NCI-H524 treated with DMSO at 0.1 percent for 48 hours (cell line): ENCODE results near the gene SIAE.

Experiments
- DNase-seq: peaks from one replicate; lab custom pipeline; 2025; lab: John Stamatoyannopoulos, UW

Gene SIAE

DNA sequence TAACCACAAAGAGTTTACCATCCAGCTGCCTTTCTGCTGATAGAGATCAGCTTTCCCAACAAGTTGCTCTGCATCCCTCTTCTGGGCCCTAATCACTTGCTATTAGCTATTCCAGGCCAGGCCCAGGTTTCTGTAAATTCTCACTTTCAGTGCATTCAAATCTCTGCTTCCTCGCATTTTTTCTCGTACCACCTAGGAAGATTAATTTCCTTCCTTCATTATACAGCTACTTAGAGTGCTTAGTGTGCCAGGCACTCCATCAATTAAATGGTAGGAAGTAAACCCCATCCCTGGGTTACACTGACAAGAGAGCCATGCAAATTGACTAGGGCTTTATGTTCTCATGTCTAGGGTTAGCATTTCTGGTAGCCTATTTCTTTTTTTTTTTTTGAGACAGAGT lies 9.7 kb downstream of the SIAE start:
- no peak for DNase-seq

DNA sequence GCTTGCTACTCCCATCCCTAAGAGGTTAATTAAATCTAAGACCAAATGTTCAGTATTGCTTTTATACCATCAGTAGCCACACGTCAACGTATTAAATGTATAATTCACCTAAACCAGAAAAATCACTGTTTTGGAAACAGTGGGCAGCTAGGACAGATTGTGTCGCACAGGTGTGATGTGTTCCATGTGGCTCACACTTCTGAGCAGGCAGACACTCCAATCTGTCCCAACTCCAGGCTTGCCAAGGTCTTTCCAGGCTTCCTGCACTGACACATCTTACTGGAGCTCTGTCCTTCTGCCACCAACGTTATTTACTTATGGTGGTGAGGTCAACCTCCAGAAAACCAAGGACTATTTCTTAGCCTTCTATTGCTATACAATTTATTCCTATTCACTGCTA lies 11.4 kb downstream of the SIAE start:
- no peak for DNase-seq

DNA sequence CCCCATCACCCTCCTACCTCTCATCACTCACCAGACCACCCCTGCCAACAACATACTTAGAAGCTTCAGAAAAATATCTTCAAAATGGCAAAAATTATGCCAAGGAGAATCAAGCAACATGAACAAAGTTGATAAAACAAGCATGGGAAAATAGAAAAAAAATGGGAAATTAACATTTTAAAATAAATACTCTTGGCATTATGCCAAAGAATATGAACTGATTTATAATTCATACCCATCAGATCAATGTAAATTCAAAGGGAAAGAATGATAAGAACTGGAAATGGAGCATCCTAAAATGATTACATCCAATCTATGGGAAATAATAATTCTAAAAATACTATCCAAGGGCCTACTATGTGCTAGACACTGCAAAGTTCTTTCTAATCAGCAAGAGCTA lies 12.0 kb downstream of the SIAE start:
- DNase-seq: no peak

DNA sequence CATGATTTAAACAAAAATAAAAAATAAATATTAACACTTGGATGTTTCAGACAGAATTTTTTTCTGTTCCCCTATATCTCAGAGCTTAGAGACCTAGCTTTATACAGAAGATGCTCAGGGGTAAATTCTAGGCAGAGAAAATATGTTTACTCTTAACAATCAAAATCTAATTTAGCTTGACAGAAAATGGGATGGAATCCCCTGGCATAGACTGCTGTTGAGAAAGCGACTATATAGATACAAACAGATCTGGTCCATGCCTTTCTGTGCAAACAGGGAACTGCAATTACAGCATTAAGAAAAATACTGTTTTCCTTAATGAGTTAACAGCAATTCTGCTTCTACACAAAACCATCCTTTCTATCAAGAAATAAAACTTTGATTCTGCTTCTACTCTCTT lies 14.6 kb downstream of the SIAE start:
- DNase-seq: no peak

DNA sequence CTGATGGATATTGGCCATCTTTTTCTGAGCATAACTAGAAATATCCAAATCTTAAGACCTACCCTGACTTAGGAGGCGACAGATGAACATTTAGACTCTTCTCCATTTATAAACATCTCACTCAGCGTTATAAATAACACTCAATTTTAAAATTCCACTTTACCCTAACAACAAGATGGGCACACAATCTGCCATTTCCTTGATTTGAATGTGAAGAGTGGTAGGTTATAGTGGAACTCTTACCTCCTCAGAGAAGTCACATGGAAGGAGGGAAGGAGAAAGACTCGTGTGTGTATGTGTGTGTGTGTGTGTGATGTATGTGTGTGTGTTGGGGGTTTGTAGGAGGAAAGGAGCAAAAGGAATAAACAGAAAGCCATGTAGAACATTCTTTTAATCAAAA lies 15.0 kb downstream of the SIAE start:
- no peak for DNase-seq

DNA sequence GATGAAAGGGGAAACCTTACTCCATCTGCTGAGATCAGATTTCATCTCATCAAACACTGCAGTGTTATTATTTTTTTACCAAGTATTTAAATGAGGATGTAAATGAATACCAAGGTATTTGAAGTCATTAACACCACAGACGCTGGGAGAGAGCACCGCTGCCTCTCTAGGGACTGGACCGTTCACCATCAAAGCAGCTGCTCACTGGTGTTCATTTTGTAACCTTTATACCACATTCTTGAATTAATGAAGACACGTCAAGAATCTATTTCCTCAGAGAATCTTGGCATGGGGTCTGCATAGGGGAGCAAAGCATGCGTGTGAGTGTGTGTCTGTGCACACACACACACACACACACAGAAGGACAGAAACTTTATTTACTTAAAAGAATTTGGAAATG lies 15.6 kb downstream of the SIAE start:
- DNase-seq: peak; percentile 29

DNA sequence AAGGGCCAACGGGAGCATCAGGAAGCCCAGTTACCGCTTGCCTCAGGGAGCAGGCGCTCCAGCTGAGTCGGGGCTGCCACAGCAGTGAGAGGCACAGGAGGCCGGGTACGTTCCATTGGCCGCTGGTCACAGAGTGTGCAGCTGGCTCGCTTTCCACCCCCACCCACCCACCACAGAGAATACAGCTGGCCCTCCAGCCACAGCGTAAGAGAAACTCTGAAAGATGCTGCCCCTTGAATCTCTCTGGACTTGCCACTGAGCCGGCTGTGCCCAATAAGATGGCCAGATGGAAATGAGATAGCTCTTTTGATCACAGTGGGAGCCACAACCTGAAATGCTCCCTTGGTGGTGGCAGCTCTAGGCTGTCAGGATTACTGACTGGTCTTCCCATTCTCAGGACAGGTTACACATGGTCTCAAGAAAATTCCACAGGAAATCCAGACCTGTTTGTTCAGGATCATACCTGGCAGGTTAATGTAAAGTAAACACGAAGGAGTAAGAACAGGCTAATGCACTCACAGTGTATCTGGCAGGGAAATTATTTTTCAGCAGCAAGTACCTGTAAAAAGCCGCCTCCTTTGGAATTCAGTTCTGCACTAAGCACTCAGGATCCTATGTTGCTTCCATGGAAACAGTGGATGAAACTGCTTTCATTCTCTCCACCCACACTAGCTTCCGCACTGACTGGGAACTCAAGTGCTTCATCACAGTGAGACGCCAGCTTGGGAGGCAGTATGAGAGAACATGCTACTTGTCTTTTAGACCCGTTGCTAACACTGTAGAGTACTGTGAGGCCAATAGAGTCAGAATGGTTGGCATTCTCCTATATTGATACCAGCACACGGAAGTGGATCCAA lies 16.5 kb downstream of the SIAE start:
- DNase-seq: peak; percentile 71

DNA sequence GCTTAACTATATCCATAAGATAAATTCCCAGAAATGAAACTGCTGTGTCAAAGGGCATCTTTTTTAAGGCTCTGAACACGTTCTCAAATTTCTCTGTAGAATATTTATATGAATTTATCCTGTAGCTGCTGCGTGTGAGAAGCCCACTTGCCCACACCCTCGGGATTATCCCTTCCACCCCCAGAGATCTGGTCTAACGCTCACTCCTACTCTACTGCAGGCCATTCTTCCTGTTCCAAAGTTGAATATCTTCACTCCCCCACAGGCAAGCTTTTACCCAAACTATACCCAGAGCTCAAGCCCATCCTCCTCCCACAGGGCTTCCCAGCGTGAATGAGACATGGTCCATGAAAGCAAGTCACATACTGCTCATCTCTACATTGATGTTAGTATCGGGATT lies 24.9 kb downstream of the SIAE start:
- no peak for DNase-seq

DNA sequence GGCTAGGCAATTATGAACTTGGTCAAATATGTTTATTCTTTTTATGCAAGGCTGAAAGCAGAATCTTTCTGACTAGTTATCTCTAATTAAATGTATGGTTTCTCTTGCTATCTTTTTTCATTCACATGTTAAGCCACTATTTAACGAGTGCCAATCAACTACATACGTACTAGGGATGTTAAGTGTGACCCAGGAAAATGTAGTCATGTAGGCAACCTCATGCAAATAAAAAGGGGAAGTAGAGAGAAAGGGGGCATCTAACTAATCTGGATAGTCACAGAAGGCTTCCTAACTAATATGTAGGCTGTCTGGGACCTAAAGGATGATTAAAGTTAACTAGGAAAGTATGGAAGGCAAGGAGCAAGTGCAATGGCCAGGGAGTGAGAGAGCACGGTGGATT lies 27.4 kb downstream of the SIAE start:
- no peak for DNase-seq

DNA sequence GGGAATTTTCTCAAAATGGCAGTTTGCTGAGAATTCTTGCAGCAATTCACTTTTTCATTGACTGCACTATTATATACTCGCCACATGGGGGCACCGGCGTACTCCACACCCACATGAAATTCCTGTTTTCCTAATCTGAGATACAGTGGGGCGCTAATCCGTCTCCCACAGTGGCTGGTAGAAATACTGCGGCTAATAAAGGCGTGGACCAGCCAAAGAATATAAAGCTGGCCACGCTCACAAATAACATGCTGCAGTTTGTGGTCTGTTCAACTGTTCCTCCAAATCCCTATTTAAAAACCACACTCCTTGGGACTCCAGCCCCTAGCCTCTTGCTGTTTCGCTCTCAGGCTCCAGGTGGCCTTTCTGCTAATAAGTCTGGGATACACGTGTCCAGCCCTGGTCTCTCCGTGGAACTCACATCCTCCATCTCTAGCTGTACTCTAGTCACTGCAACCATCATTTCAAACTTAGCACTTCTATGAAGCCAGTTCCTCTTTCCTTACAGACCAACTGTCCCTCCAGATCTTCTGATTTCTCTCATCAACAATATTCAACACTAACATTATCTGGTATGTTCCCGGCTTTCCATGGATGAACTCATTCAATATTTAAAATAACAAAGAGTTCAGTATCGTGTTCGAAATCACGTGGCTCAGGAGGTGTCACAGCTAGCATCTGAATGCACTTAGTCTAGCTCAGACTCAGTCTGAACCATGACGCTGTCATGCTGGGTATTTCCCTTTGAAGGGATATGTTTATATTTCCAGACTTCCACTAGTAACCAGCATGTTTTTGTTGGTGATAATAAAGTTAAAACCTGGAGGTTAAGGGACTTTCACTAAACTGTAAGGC lies 28.9 kb downstream of the SIAE start:
- peak; percentile 46 for DNase-seq

DNA sequence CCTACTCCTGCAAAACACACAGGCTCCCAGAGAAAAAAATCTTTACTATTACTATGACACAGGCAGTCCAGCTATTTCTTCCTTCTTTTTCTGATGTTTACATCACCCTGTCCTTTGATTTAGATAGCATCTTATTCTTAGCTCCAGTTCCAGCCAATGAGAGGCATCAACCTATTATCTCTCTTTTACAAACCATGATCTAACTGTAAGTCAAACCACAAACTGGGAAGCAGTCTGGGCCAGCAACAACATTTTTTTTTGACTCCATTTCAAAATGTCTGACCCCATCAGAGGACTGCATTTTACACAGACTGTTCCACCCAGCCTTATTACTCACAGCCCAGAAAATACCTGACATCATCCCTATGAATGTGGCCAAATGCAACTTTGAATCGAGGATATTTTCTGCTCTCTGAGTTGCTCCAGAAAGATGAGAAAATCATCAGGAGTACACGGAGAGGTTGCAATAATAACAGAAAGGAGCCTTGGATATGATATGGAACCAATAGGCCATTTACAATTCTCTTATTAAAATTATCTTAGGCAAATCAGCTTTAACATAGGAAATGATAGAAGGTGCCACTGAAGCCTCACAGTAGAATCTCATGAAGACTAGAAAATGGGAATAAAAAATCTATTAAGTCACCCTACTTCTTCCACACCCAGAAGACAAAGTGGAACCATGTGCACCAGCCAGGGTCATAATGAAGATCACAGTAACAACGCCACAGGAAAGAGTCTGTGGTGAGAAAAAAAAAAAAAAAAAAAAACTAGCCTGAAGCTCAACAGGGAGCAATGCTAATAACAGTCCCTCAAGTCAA lies 29.7 kb downstream of the SIAE start:
- DNase-seq: no peak

DNA sequence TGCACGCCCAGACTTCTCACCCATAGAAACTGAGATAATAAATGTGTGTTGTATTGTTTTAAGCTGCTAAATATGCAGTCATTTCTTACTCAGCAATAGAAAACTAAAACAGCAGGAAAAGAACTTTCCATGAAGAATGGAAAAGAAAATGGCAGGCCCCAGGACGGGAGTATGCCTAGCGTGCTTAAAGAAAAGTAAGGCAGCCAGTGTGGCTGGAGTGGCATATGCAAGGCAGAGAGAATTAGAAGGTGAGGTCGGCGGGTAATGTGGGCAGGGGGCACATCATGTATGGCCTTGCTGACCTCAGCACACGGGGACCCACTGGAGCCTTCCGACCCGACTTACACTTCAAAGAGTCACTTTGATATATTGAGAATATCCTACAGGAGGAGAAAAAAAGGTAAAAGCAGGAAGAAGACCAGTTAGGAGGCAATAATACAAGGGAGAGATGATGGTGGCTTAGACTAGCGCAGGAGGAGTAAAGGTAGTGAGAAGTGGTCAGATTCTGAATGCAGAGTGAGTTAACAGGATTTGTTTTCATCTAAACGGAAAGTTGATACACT lies 30.4 kb downstream of the SIAE start:
- DNase-seq: no peak

DNA sequence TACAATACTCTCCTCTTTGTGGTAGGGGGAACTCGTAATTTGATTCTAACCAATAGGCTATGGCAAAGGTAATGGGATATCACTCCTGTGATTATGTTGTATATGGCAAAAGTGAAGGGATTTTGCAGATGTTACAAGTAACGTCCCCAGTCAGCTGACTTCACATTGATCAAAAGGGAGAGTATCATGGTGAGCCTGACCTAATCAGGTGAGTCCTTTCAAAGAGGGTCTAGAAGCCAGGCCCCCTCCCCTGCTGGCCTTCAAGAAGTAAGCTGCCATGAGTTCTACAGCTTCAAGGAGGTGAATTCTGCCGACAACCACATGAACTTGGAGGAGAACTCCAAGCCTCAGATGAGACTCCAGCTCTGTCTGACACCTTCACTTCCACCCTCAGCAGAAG lies 30.9 kb downstream of the SIAE start:
- DNase-seq: no peak

DNA sequence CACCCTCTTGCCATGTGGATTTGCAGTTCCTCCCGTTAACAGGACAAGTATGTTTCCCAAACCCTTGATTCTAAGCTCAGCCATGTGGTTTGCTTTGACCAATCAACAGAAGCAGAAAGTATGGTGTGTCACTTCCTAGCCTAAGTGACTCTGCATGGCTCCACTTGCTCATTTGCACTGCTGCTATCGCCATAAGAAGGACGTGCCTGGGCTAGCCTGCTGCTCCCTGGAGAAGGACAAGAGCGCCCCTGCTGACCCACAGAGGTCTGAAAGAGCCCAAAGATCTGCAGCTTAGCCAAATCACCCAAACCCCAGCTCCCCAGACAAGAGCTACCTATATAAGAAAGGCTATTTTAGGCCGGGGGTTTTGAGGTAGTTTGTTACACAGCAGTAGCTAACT lies 32.9 kb downstream of the SIAE start:
- no peak for DNase-seq

DNA sequence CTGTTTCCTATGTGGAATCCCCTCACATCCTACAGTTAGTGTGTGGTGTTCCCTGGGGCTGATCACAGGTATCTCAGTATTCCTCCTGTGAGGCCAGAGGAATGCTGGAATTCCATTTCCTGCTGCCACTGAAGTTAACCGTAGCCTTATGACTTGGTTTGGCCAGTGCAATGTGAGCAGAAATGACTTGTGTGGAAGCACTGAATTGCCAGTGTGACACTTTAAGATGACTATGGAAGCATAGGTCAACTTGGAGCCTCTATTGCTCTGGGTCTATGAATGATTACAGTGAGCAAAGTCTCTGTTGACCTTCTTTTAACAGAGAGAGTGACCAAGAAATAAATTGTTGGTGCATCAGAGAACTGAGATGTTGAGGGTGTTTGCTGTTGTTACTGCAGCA lies 34.4 kb downstream of the SIAE start:
- no peak for DNase-seq

DNA sequence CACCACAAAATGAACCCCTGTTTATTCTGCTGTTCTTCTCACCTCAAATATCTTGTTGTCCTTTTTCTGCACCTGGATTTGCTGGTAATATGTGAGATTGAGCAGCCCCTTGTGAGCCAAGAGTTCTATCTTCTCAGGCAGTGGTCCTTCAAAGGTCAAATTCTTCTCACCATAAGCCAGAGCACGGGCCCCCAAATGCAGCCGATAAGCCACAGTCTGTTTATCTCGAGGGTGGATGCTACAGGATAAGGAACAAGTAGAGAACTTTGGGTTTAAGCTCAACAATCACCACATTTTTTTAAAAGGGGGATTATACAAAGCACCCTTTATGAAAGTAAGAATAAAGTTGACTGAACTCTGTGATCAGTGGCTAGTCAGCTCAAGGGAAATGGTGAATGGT lies 35.0 kb downstream of the SIAE start:
- no peak for DNase-seq

DNA sequence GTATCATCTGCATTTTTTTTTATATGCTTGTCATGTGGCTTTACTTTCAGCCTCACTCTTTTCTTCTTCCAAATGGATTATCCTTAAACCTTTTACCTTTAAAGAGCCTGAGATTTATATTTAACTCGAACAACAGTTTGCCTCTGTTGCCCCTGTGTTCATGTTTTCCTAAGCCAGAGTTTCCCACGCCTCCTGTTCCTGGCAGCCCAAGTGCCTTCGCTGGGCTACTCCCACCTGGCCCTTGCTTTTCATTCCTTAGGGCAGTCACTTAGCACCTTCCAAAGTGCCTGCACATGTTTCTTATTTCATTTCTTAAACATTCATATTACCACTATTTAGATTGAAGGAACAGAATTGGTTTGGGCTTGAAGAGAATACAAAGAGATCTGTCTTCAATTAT lies 37.6 kb downstream of the SIAE start:
- DNase-seq: no peak

DNA sequence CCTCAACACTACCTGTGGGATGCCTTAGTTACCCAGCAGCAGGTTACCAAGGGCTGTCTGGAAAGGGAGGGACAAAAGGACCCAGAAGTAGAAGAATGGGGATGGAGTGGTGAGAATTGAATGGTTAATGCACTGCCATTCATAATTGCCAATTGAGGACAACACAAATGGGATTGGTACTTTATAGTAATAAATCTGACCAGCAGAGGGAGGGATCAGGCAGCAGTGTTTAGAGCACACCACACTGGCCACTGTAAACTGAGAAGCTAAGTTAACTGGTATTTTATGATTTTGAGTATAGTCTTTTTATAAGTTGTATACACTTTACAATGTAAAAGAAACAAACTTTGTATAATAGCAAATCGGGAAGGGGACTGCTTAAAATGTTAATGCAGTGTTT lies 40.2 kb downstream of the SIAE start:
- no peak for DNase-seq

DNA sequence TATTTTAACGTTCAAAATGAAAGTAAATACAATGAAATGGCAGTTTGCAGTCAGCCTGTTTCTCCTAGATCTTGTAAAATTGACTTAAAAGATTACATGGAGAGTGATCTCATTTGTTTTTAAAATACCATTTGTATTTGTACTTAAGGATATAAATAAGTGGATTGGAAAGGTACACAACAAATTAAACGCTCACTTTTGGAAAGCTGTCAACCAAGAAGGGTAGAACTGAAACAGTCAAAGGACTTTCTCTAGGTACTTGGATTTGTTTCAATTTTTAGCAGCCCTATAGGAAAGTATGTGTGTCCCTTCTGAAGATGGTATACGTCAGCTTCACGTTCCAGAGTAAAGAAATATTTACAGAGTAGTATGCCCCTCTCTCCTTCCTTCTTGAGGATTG lies 43.6 kb downstream of the SIAE start:
- DNase-seq: no peak

DNA sequence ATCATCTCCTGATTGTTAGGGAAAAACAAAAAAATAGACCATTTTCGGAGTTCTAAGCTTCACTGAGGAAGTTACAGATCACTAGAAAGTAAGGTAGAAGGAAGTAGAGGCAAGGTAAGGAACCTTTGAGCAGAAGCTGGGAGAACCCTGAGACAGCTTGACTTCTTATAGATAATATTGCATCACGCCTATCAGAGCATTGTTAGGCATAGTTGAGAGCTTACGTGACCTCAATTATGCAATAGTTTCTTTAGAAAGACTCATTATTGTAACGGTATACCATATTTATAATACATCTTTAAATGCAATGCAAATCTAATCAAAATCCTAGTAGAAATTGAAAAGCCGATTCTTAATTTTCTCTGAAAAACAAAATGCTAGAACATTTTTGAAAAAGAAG lies 46.0 kb downstream of the SIAE start:
- DNase-seq: no peak

DNA sequence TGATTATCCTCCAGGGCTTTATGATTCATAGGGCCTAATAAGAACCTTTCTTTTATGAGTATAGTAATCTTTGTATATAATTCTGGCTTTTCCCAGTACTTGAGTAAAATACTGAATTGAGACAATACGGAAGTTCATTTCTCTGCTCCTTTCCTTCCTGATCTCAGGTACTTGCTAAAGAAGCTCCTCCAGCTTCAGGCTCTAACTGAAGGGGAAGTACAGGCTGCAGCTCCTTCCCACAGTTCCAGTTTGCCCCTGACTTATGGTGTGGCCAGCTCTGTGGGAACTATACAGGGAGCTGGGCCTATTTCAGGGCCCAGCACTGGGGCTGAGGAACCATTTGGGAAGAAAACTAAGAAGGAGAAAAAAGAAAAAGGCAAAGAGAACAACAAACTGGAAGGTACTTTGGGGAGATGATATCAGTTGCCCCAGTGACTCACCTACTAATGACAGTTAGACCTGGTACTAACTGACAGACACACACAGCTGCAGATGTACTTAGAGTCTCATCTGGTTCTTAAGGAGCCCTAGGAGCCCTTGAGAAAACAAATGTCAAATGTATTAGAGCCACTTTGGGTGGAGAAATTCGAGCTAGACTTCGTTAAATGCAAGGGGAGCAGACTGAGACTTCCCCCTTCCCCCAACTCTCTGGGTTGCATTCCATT lies 47.9 kb downstream of the SIAE start:
- no peak for DNase-seq
